CD4-positive, alpha-beta T cell treated with Interleukin-12 subunit alpha and Interleukin-12 subunit beta, for 1 hour (primary cell): ENCODE data around the gene TMEM156.

Experiments
- DNase-seq: peaks from one replicate; pipeline ENCODE4 v3.0.0-alpha.2; 2020

The TMEM156 gene

DNA sequence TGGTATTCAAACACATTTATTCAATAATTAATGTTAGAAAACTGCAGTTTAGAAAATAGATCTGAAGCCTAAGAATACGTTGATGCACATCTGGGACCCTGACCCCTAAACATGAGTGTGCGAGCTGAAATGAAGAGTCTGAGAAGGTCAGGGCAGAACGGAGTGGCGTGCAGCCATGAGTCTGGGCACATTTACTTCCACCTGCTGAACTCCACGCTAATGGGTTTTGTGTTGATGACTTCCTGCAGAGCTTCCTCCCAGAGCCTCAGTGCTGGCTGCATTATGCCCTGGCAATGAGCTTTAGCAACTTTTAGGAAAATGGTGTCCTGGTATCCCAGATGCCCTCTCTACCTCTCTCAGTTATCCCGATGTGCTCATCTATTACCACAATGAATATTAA is 111.5 kb downstream of the TMEM156 start:
- DNase-seq: no peak

DNA sequence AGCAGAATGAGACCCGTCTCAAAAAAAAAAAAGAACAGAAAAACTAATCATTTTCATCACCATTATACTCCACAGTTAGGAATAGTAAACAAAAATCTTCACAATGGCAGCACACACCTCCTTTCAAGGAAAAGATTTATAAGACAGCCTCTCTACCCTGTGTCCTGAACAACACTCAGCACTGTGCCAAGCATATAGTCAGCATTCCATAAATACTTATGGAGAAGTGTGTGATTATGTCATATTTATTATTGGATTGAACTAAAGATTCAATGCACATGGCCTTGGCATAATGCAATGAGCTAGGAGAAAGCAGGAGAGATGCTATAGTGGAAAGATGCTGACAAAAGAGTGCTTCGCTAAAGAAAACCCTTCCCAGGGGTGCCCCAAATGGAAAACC is 112.0 kb downstream of the TMEM156 start:
- no peak for DNase-seq

GRCh38 chr4:38919494-38919893 is 112.7 kb downstream of the TMEM156 start:
- no peak for DNase-seq

GRCh38 chr4:38917481-38918025 is 114.7 kb downstream of the TMEM156 start:
- DNase-seq: no peak
